GM19239 (cell line): ENCODE measurements around the gene FBXO36.
A peak's percentile ranks its signal among the peaks of the same experiment; 100 is the strongest.
"Not testable (repeated sequence)": the region's sequence is repeated elsewhere in the genome, so short reads cannot be mapped to it uniquely, and the experiment has no call there.

Source experiments
- DNase-seq: peaks from one replicate; pipeline ENCODE4 v3.0.0; 2011; ENCODE audit warnings: low spot score; ENCODE audit not compliant: insufficient read length
- FAIRE-seq: peaks from 2 replicates; lab custom pipeline; 2011; peaks lifted over from hg19 to GRCh38; lab: Jason Lieb, UNC

Gene FBXO36

GRCh38 chr2:229955663-229956062, 33.4 kb downstream of the FBXO36 start:
- DNase-seq, result no peak
- FAIRE-seq, result no peak

GRCh38 chr2:229956491-229956890, 34.2 kb downstream of the FBXO36 start:
- no peak for DNase-seq
- no peak for FAIRE-seq

- FAIRE-seq, DNase-seq: not testable (repeated sequence)
Observed at GRCh38 chr2:229963596-229963995, 41.3 kb downstream of the FBXO36 start.

GRCh38 chr2:229969921-229970320, 47.6 kb downstream of the FBXO36 start:
- FAIRE-seq (no peak), DNase-seq (no peak)

GRCh38 chr2:229970406-229970805, 48.1 kb downstream of the FBXO36 start:
- DNase-seq, result no peak
- FAIRE-seq, result no peak

GRCh38 chr2:229971298-229971790, 49.0 kb downstream of the FBXO36 start:
- FAIRE-seq (no peak), DNase-seq (no peak)

- no peak for DNase-seq
Observed at GRCh38 chr2:229974266-229974665, 52.0 kb downstream of the FBXO36 start.

GRCh38 chr2:229980431-229981184, 58.3 kb downstream of the FBXO36 start:
- no peak for FAIRE-seq
- no peak for DNase-seq

More at GRCh38 chr2:229974266-229974665, 52.0 kb downstream of the FBXO36 start:
- no peak for FAIRE-seq

- FAIRE-seq, result no peak
- no peak for DNase-seq
Observed at GRCh38 chr2:229993236-229993635, 70.9 kb downstream of the FBXO36 start.

- FAIRE-seq (no peak), DNase-seq (no peak)
Observed at GRCh38 chr2:229996320-229996719, 74.0 kb downstream of the FBXO36 start.

GRCh38 chr2:229997565-229997964, 75.3 kb downstream of the FBXO36 start:
- FAIRE-seq, result no peak
- no peak for DNase-seq

GRCh38 chr2:230000118-230000841, 78.0 kb downstream of the FBXO36 start:
- FAIRE-seq (peak; percentile 96), DNase-seq (peak; percentile 39)

GRCh38 chr2:230007931-230008707, 85.8 kb downstream of the FBXO36 start:
- DNase-seq, result peak; percentile 19
- peak; percentile 72 for FAIRE-seq

- DNase-seq (no peak), FAIRE-seq (no peak)
Observed at GRCh38 chr2:230008708-230009066, 86.4 kb downstream of the FBXO36 start.

- FAIRE-seq (no peak), DNase-seq (no peak)
Observed at GRCh38 chr2:230010501-230010900, 88.2 kb downstream of the FBXO36 start.

- DNase-seq (no peak), FAIRE-seq (no peak)
Observed at GRCh38 chr2:230011617-230012016, 89.3 kb downstream of the FBXO36 start.

GRCh38 chr2:230012267-230012884, 90.1 kb downstream of the FBXO36 start:
- DNase-seq (no peak), FAIRE-seq (no peak)

- FAIRE-seq (no peak), DNase-seq (no peak)
Observed at GRCh38 chr2:230016844-230017243, 94.5 kb downstream of the FBXO36 start.

GRCh38 chr2:230018153-230018552, 95.8 kb downstream of the FBXO36 start:
- no peak for FAIRE-seq
- no peak for DNase-seq

GRCh38 chr2:230019742-230020141, 97.4 kb downstream of the FBXO36 start:
- FAIRE-seq, result no peak

More at GRCh38 chr2:230019742-230020141, 97.4 kb downstream of the FBXO36 start:
- no peak for DNase-seq
